Hematopoietic multipotent progenitor cell (in vitro differentiated cells): ENCODE measurements around the gene CNOT3. TPM values are rescaled to one million over a fixed set of nuclear protein-coding genes. Genes with fewer than 3 reads are reported as not detected.
A peak's percentile ranks its signal among the peaks of the same experiment; 100 is the strongest.
"Not testable (repeated sequence)": the region's sequence is repeated elsewhere in the genome, so short reads cannot be mapped to it uniquely, and the experiment has no call there.

Experiments
- DNase-seq, 3 donors: peaks; one replicate each; pipeline ENCODE4 v3.0.0-alpha.2; 2011 to 2015; ENCODE audit warnings: low read depth in 2 of 3, low spot score in 2 of 3
- total RNA-seq: library from RNA; depleted of rRNA; stranded (reverse); fragments of >200 nt; gene quantifications from one replicate; pipeline ENCODE4 v1.2.3, GENCODE V29; 2012

CNOT3 gene
- total RNA-seq, 1 donor = 20.2 TPM

DNA sequence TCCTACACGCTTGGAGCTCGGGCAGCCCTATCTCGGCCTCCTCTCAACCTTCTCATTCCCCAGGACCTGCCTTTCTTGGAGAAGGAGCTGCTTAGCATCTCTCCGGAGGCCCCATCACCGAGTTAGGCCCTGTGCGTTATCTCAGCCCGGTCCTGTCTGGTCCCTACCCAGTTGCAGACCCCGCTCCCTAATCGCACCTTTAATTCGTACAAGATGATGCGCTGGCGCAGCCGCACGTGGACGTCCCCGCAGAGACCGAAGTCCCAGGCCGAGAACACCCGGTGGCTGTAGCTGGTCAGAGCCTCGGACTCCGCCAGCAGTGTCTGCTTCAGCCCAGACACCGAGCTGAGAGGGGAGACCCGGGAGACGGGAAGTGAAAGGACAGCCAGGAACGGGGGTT lies 27.7 kb downstream of the CNOT3 start:
- DNase-seq = no peak

DNA sequence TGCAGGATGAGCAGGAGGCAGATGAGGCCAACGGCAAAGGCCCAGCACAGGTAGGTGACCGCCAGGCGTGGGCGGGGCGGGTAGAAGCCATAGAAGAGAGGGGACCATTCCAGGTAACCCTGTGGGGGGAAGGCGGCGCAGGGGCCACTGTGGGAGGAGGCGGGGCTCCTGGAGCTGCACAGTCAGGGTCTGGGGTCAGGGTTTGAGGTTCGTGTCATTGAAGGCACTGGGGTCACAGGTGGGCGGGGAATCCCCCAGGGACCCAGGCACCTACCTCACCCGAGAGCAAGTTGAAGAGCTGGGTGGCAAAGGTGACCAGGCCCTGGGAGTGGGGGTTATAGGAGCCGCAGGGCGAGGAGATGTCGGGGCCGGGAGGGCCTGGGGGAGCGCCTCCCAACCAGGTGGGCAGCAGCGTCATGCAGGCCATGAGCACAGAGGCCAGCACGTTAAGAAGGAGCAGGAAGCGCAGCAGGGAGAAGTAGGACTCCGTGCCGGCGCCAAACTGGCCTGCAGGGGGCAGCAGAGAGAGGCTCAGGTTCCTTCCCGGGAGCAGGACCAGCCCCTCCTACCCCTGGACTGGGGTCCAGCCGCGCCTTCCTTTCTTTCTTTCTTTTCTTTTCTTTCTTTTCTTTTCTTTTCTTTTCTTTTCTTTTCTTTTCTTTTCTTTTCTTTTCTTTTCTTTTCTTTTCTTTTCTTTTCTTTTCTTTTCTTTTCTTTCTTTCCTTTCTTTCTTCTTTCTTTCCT lies 30.8 kb downstream of the CNOT3 start:
- peak; percentile 79 to 87 (median 84) for DNase-seq

GRCh38 chr19:54169149-54169740 lies 31.7 kb downstream of the CNOT3 start:
- DNase-seq = no peak

DNA sequence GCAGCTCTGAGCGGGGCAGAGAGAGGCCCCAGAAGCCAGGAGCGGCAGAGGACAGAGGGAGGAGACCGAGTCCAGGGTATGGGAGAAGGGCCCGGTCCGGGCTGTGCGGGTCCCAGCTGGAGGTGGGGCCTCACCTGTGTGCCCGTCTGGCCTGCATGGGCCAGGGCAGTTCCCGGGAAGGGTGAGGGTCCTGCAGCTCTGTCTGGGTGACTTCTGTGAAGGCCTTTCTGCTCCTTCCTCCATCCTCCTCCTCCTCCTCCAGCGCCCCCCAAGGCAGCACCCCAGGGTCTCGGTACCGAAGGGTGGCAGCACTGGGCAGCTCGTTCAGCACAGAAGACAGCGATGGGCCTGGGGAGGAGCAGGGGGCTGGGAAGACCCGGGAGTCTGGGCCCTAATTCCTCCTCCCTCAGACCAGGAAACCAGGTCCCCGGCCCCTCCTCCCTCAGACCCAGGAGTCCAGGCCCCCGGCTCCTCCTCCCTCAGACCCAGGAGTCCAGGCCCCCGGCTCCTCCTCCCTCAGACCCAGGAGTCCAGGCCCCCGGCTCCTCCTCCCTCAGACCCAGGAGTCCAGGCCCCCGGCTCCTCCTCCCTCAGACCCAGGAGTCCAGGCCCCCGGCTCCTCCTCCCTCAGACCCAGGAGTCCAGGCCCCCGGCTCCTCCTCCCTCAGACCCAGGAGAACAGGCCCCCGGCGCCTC lies 34.3 kb downstream of the CNOT3 start:
- not testable (repeated sequence) for DNase-seq

- no peak for DNase-seq
Measured at GRCh38 chr19:54172471-54173358, 35.2 kb downstream of the CNOT3 start, which contains the start of gene TMC4. TSS of gene TMC4 (minus strand) at chr19:54173160. CDS start at chr19:54173117, 43 bp downstream.

DNA sequence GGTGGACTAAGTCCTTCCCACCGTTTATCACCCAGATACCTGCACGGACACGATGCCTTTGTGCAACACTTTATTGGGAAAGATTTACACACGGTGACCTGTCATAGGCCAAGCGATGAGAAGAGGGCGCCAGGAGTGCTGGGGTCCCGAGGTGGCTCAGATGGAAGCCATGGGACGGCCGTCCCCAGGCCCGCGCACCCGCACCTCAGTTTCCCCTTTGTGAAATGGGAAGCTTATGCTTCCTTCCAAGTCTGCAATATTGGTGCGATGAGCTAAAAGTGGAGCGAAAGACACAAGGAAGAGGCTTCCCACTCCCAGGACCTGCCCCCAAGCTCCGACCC lies 35.8 kb downstream of the CNOT3 start:
- no peak for DNase-seq

- no peak for DNase-seq
Measured at GRCh38 chr19:54173951-54174834, 36.6 kb downstream of the CNOT3 start.

GRCh38 chr19:54178581-54179261 lies 41.2 kb downstream of the CNOT3 start:
- DNase-seq = no peak

DNA sequence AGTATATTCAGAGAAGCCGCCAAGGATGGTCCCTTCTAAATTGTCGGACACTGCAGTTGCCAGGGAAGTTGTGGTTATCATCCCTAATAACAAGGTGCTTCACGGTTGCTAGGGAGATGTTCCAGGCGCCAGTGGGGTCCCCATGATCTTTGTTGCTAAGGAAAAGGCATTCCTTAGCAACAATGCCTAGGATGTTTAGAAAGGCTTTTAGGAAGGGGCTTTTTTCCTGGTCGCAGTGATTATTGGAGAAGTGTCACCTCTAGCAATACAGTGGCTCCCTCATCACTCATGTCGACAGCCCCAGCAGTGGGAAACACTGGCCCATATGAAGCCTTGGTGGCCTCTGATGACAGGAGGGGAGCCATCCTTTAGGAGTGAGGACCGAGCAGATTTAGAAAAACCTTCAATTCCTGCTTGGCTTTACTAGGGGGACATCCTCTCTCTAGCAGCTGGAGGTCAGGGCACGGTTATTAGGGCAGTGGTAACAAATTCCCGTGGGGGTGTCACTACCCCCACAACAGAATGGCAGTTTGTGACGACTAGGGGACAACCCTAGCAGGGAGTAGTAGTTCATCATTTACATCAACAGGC lies 41.8 kb downstream of the CNOT3 start:
- no peak for DNase-seq

DNA sequence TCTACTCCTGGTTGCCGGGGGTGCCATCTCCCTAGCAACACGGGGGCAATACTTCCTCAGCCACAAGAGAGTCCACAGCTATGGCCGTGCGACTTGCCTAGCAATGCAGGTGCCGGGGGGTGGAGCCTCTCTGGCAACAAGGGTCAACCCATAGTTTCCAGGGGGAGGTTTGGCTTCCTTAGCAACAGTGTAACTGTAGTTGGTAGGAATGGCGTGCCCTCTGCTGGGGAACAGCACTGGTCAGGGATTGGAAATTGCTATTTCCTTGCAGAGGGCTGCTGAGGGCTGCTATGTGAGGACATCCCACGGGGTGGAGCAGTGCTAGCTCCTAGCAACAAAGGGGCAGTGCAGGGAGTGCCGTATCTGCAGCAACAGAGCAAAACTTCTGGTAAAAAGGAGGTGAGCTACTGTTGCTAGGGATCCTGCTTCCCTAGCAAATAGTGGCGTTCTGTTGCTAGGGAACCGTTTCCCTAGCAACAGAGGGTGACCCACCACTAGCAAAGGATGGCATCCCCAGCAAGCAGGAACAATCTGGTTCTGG lies 42.4 kb downstream of the CNOT3 start:
- DNase-seq = peak in 2 of 3 donors; percentile 69 to 86

DNA sequence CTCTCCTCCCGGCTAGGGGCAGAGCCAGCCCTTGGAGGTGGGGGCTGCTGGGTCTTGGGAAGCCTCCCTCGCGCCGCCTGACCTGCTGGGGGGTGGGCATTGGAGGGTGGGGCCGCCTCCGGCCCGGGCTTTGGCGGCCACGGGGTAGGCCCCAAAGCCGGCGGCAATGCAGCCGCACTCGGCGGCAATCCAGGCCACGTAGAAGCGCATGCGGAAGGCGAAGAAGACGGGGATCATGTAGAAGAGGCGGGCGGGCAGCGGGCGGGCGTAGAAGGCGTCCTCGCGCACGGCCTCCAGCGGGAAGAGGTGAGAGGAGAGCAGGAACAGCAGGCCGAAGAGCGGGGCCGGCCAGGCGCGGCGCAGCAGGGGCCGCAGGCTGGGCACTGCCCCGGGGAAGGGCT lies 43.1 kb downstream of the CNOT3 start:
- no peak for DNase-seq

- not testable (repeated sequence) for DNase-seq
Measured at GRCh38 chr19:54181894-54182293, 44.3 kb downstream of the CNOT3 start.

GRCh38 chr19:54183431-54183830 lies 45.9 kb downstream of the CNOT3 start:
- DNase-seq = no peak

- DNase-seq = no peak
Measured at GRCh38 chr19:54186351-54186750, 48.8 kb downstream of the CNOT3 start.

DNA sequence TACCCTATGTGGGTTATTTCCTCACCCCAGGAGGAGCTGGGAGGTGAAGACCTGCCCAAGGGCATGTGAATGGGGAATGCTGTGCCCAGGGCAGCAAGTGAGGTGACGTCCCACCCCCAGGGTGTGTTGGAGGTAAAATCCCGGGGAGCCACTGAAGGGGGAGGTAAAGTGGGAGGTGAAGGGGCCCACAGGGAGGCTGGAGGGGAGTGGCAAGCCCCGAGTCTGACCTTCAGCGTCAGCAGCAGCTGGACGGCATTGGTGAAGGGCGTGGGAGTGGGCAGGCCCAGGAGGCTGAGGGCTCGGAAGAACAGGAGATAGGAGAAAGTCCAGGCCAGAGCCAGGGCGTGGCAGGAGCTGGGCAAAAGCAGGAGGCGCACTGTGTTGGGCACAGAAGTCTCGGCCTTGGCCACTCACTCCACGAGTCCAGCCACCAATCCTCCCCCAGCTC lies 49.4 kb downstream of the CNOT3 start:
- no peak for DNase-seq

GRCh38 chr19:54188215-54188871 lies 50.8 kb downstream of the CNOT3 start:
- peak in 2 of 3 donors; percentile 94 to 98 for DNase-seq

GRCh38 chr19:54189145-54189734 lies 51.7 kb downstream of the CNOT3 start, which contains the start of gene MBOAT7:
TSS of gene MBOAT7 (minus strand) at chr19:54189580. CDS start at chr19:54188508, 1,072 bp downstream.
- DNase-seq = no peak
